ENCODE results near the gene SCAF8. TPM values are rescaled to one million over a fixed set of nuclear protein-coding genes. Genes with fewer than 3 reads are reported as not detected.
"Not testable (repeated sequence)": the region's sequence is repeated elsewhere in the genome, so short reads cannot be mapped to it uniquely, and the experiment has no call there.

The SCAF8 gene
- total and polyA plus RNA-seq, 2 of the 8 experiments (the other 6 are each of a cell fraction or from before 2014, with no cell fraction given) = 20.3 to 46.3 TPM

- 93% methylated on average over 7 of the region's 7 CpGs; no CpG with 5 or more reads in 1 of the 2 experiments for WGBS, 2 experiments (ENCODE audit: extremely low coverage in 1 of 2, insufficient coverage in 1 of 2, insufficient read length in 1 of 2, insufficient replicate concordance in 2 of 2, low coverage in 1 of 2, low lambda C conversion rate in 2 of 2, missing lambda C conversion rate in 1 of 2)
- H3K9ac ChIP-seq (replicated peaks in 1 of 4; ENCODE audit: extremely low read depth in 1 of 4, low read depth in 3 of 4, low read length in 3 of 4); H4K91ac ChIP-seq (replicated peaks; ENCODE audit: insufficient read length, low read length); H4K8ac ChIP-seq (ENCODE audit: extremely low read depth, insufficient read depth, low read length); H3K18ac ChIP-seq (ENCODE audit: extremely low read depth, low read length); H3K79me1 ChIP-seq (ENCODE audit: low read depth, low read length); H2BK120ac ChIP-seq (replicated peaks; ENCODE audit: low read depth, low read length); H3K4me1 ChIP-seq (replicated peaks in 1 of 4; ENCODE audit: control insufficient read depth in 3 of 4, insufficient read depth in 4 of 4, low read length in 3 of 4); FAIRE-seq; H2BK5ac ChIP-seq (ENCODE audit: low read depth, low read length); H3K56ac ChIP-seq (replicated peaks; ENCODE audit: insufficient read length, low read depth, low read length); H2BK15ac ChIP-seq (ENCODE audit: low read length); DNase-seq (ENCODE audit: low read depth in 1 of 2, low spot score in 2 of 2); H3K4ac ChIP-seq (replicated peaks; ENCODE audit: insufficient read length, low read depth, low read length); H2BK12ac ChIP-seq (ENCODE audit: low read depth, low read length); H3K4me3 ChIP-seq (ENCODE audit: extremely low read depth in 1 of 4, insufficient read depth in 2 of 4, low read depth in 3 of 4, low read length in 4 of 4); H3K4me2 ChIP-seq (ENCODE audit: insufficient read depth in 1 of 2, low read depth in 2 of 2, low read length in 2 of 2); H3K36me3 ChIP-seq (ENCODE audit: control insufficient read depth in 2 of 4, insufficient read depth in 4 of 4, low read length in 3 of 4); H3K23ac ChIP-seq (ENCODE audit: insufficient read length); H3K27me3 ChIP-seq (replicated peaks in 1 of 4; ENCODE audit: control insufficient read depth in 3 of 4, extremely low read depth in 1 of 4, insufficient read depth in 3 of 4, low read length in 3 of 4); H3K9me3 ChIP-seq (ENCODE audit: insufficient read depth in 2 of 2, low read depth in 1 of 2, low read length in 1 of 2); H2BK20ac ChIP-seq (ENCODE audit: low read length); H3K27ac ChIP-seq (ENCODE audit: low read depth, low read length); H2AK5ac ChIP-seq (ENCODE audit: low read depth, low read length); H3K23me2 ChIP-seq (ENCODE audit: low read depth, low read length); H2AFZ ChIP-seq (ENCODE audit: low read length); H4K5ac ChIP-seq (ENCODE audit: insufficient read length, low read depth, low read length); H3K14ac ChIP-seq (ENCODE audit: insufficient read length); POLR2A ChIA-PET (ENCODE audit: partially characterized antibody): not testable (repeated sequence)
- Histone ChIP-seq H3K79me2 (ENCODE audit: control insufficient read depth in 1 of 2, insufficient read depth in 2 of 2, low read length in 2 of 2) (peaks cover 52 to 100% of the 10 kb centered on the region in 2 experiments), H4K20me1 (replicated peaks in 1 of 2; ENCODE audit: control insufficient read depth in 1 of 2, insufficient read depth in 2 of 2, low read length in 2 of 2) (peaks cover 13 to 17% of the 10 kb centered on the region in 2 experiments)
- CTCF ChIA-PET (ENCODE audit: partially characterized antibody) = interaction anchor here (1.3 kb wide), 1 partner anchor 69 kb away, joined by 4 read pairs; no protein-coding TSS in a partner anchor
Observed at GRCh38 chr6:154744029-154744745, 11.0 kb downstream of the SCAF8 start.
